ENCODE results near the gene CHPF. TPM values are rescaled to one million over a fixed set of nuclear protein-coding genes. Genes with fewer than 3 reads are reported as not detected.

The CHPF gene
- total RNA-seq, 1 experiment from 2014 or later: 228 TPM

- ATAC-seq: no peak
- Histone ChIP-seq H3K9ac (ENCODE audit: low read length) (no peak overlapping the region), H3K27me3 (ENCODE audit: insufficient read depth, low read length) (no peaks in the 10 kb centered on the region), H2AFZ (ENCODE audit: low read depth, low read length, poor library complexity, severe bottlenecking) (no peak overlapping the region), H3K79me2 (ENCODE audit: insufficient read depth, low read length) (no peaks in the 10 kb centered on the region), H3K27ac (ENCODE audit: low read depth, low read length) (no peak overlapping the region), H3K4me1 (ENCODE audit: control insufficient read depth in 1 of 2, insufficient read depth in 2 of 2, low read length in 2 of 2) (peaks cover 20 to 52% of the 10 kb centered on the region in 2 experiments), H3K4me3 (replicated peaks in 1 of 2; ENCODE audit: low read depth in 1 of 2, low read length in 2 of 2) (no peak overlapping the region), H3K4me2 (ENCODE audit: low read length) (no peak overlapping the region), H3K36me3 (ENCODE audit: control insufficient read depth in 1 of 2, insufficient read depth in 2 of 2, low read length in 2 of 2) (no peaks in the 10 kb centered on the region), H3K9me3 (ENCODE audit: control insufficient read depth in 1 of 2, insufficient read depth in 1 of 2, low read depth in 1 of 2, low read length in 2 of 2) (no peaks in the 10 kb centered on the region), H3K9me2 (ENCODE audit: insufficient read depth) (no peaks in the 10 kb centered on the region), H4K20me1 (ENCODE audit: insufficient read depth) (no peaks in the 10 kb centered on the region)
- no peak for TF ChIP-seq EGR1 (IDR thresholded peaks at IDR 0.05; ENCODE audit: low read depth)
- TF ChIP-seq ATF3 (IDR thresholded peaks at IDR 0.05): no peak
- no peak for TF ChIP-seq ELF1 (IDR thresholded peaks at IDR 0.05; ENCODE audit: borderline replicate concordance, low read depth)
- TF ChIP-seq ZBTB33 (IDR thresholded peaks at IDR 0.05; ENCODE audit: extremely low read depth, insufficient replicate concordance, low read length): no peak
- no peak for TF ChIP-seq POLR2A (IDR thresholded peaks at IDR 0.05; ENCODE audit: borderline replicate concordance, extremely low read depth, insufficient read depth, insufficient read length)
- TF ChIP-seq SIN3A (IDR thresholded peaks at IDR 0.05; ENCODE audit: low read depth): no peak
- TF ChIP-seq EZH2 (IDR thresholded peaks at IDR 0.05): no peak
- no peak for TF ChIP-seq CTCF (IDR thresholded peaks at IDR 0.05 in 2 of 3, conservative IDR thresholded peaks at IDR 0.05 in 1 of 3; ENCODE audit: borderline replicate concordance in 1 of 3, insufficient read depth in 1 of 3, low read depth in 2 of 3, low read length in 2 of 3)
- TF ChIP-seq FOSL1 (IDR thresholded peaks at IDR 0.05; ENCODE audit: low read depth): no peak
- no peak for TF ChIP-seq ZNF274 (IDR thresholded peaks at IDR 0.05; ENCODE audit: low read depth, low read length)
- no peak for TF ChIP-seq ZFX (IDR thresholded peaks at IDR 0.05)
- TF ChIP-seq POLR2AphosphoS5 (IDR thresholded peaks at IDR 0.05; ENCODE audit: low read depth, low read length): no peak
- no peak for TF ChIP-seq REST (IDR thresholded peaks at IDR 0.05; ENCODE audit: low read depth)
- TF ChIP-seq RAD21 (IDR thresholded peaks at IDR 0.05; ENCODE audit: low read depth): no peak
- TF ChIP-seq CEBPB (IDR thresholded peaks at IDR 0.05; ENCODE audit: low read depth): no peak
- no peak for TF ChIP-seq SP1 (IDR thresholded peaks at IDR 0.05; ENCODE audit: low read depth)
- TF ChIP-seq EZH2phosphoT487 (IDR thresholded peaks at IDR 0.05; ENCODE audit: borderline replicate concordance): no peak
- no peak for TF ChIP-seq SRF (IDR thresholded peaks at IDR 0.05; ENCODE audit: low read depth)
- DNase-seq (ENCODE audit: low read depth, low spot score): no peak
- BruUV-seq (replicated peaks): no TSS peak
- intact Hi-C loops (cut with micrococcal nuclease): no loop called here
- CTCF ChIA-PET: interaction anchor here (0.7 to 7.7 kb wide), 6 partner anchors 17 to 232 kb away, joined by 3 to 109 read pairs (median 40); partner anchors contain the start of genes DNPEP and GMPPA
- POLR2A ChIA-PET: interaction anchor here (1.4 kb wide), 1 partner anchor 30 kb away, joined by 3 read pairs; no protein-coding TSS in a partner anchor
- RAD21 ChIA-PET (ENCODE audit: low non-redundant PET in 1 of 2, low total read pairs in 2 of 2, uncharacterized antibody in 2 of 2, unreplicated experiment in 2 of 2): no interaction called here
Measured at GRCh38 chr2:219527472-219527871, 16.1 kb downstream of the CHPF start.

All from HCT116 (cell line).